ENCODE measurements around the gene ITGA8.
"Not testable (repeated sequence)": the region's sequence is repeated elsewhere in the genome, so short reads cannot be mapped to it uniquely, and the experiment has no call there.

The ITGA8 gene

DNA sequence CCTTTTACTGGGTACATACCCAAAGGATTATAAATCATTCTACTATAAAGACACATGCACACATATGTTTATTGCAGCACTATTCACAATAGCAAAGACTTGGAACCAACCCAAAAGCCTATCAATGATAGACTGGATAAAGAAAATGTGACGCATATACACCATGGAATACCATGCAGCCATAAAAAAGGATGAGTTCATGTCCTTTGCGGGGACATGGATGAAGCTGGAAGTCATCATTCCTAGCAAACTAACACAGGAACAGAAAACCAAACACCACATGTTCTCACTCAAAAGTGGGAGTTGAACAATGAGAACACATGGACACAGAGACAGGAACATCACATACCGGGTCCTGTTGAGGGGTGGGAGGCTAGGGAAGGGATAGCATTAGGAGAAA, 88.5 kb downstream of the ITGA8 start:
- H3K4me1 ChIP-seq (ENCODE audit: control insufficient read depth, low read depth, low read length); H3K4me3 ChIP-seq (ENCODE audit: low read length); H3K9ac ChIP-seq (ENCODE audit: low read length): not testable (repeated sequence)

GRCh38 chr10:15630353-15630752, 89.4 kb downstream of the ITGA8 start:
- no peaks in the 10 kb centered on the region for H3K4me1 ChIP-seq (ENCODE audit: control insufficient read depth, low read depth, low read length)
- H3K27ac ChIP-seq (ENCODE audit: low read length), result no peak overlapping the region
- no peak overlapping the region for H3K9ac ChIP-seq (ENCODE audit: low read length)
- H3K36me3 ChIP-seq (ENCODE audit: control insufficient read depth, low read depth, low read length), result no peaks in the 10 kb centered on the region
- H3K4me3 ChIP-seq (ENCODE audit: low read length), result no peak overlapping the region
- no peaks in the 10 kb centered on the region for H3K9me3 ChIP-seq (ENCODE audit: control insufficient read depth, low read depth, low read length)
- H3K27me3 ChIP-seq (ENCODE audit: control insufficient read depth, insufficient read depth, low read length), result no peaks in the 10 kb centered on the region

More for the DNA sequence above, 88.5 kb downstream of the ITGA8 start:
- not testable (repeated sequence) for H3K9me3 ChIP-seq (ENCODE audit: control insufficient read depth, low read depth, low read length); H3K36me3 ChIP-seq (ENCODE audit: control insufficient read depth, low read depth, low read length); H3K27me3 ChIP-seq (ENCODE audit: control insufficient read depth, insufficient read depth, low read length); H3K27ac ChIP-seq (ENCODE audit: low read length)

GRCh38 chr10:15627617-15628196, 92.0 kb downstream of the ITGA8 start:
- Histone ChIP-seq H3K4me3 (ENCODE audit: low read length) (no peak overlapping the region), H3K27me3 (ENCODE audit: control insufficient read depth, insufficient read depth, low read length) (no peaks in the 10 kb centered on the region), H3K36me3 (ENCODE audit: control insufficient read depth, low read depth, low read length) (no peaks in the 10 kb centered on the region)

DNA sequence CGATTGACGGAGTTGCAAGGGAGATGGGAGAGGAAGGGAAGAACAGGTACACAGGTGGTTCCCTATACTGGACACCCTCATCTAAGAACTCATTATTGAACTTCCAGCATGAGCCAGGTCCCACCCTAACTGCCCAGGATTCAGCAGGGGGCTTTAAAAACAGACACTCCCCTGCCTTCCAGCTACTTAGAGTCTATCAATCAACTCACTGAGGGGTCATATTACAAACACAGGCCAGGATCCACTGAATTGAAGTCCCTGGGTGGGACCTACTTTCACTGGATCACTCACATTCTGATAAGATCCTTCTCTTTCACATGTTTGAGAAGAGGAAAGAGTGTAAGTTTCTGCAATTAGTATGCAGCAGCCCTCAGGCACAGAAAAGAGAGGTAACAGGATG, 92.8 kb downstream of the ITGA8 start:
- Histone ChIP-seq H3K9me3 (ENCODE audit: control insufficient read depth, low read depth, low read length) (no peaks in the 10 kb centered on the region), H3K36me3 (ENCODE audit: control insufficient read depth, low read depth, low read length) (no peaks in the 10 kb centered on the region)

More at GRCh38 chr10:15627617-15628196, 92.0 kb downstream of the ITGA8 start:
- no peak overlapping the region for H3K9ac ChIP-seq (ENCODE audit: low read length)
- no peaks in the 10 kb centered on the region for H3K9me3 ChIP-seq (ENCODE audit: control insufficient read depth, low read depth, low read length)
- no peak overlapping the region for H3K27ac ChIP-seq (ENCODE audit: low read length)
- H3K4me1 ChIP-seq (ENCODE audit: control insufficient read depth, low read depth, low read length), result no peaks in the 10 kb centered on the region

DNA sequence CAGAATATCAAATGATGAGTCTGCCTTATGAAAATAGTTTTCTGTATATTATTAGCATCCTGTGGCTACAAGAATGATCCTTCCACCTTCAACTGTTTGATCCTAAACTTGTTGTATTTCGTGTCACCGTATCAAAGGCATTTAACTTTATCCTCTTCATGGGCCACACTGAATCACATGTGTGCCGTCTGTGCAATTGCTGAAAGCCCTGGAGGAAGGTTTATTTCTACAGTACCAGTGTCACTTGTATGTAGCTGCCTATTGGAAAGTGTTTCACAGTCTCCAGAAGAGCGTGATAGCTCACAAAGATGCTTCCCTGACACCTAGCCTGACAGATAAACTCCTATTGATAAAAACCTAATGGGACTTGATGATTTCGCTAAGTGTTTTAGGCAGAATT, 94.5 kb downstream of the ITGA8 start:
- Histone ChIP-seq H3K9ac (ENCODE audit: low read length) (no peak overlapping the region), H3K36me3 (ENCODE audit: control insufficient read depth, low read depth, low read length) (no peaks in the 10 kb centered on the region), H3K9me3 (ENCODE audit: control insufficient read depth, low read depth, low read length) (no peaks in the 10 kb centered on the region), H3K27ac (ENCODE audit: low read length) (no peak overlapping the region), H3K4me3 (ENCODE audit: low read length) (no peak overlapping the region), H3K27me3 (ENCODE audit: control insufficient read depth, insufficient read depth, low read length) (no peaks in the 10 kb centered on the region), H3K4me1 (ENCODE audit: control insufficient read depth, low read depth, low read length) (no peaks in the 10 kb centered on the region)

More for the DNA sequence above, 92.8 kb downstream of the ITGA8 start:
- no peak overlapping the region for H3K27ac ChIP-seq (ENCODE audit: low read length)
- no peak overlapping the region for H3K9ac ChIP-seq (ENCODE audit: low read length)
- no peaks in the 10 kb centered on the region for H3K4me1 ChIP-seq (ENCODE audit: control insufficient read depth, low read depth, low read length)
- no peaks in the 10 kb centered on the region for H3K27me3 ChIP-seq (ENCODE audit: control insufficient read depth, insufficient read depth, low read length)
- H3K4me3 ChIP-seq (ENCODE audit: low read length), result no peak overlapping the region

DNA sequence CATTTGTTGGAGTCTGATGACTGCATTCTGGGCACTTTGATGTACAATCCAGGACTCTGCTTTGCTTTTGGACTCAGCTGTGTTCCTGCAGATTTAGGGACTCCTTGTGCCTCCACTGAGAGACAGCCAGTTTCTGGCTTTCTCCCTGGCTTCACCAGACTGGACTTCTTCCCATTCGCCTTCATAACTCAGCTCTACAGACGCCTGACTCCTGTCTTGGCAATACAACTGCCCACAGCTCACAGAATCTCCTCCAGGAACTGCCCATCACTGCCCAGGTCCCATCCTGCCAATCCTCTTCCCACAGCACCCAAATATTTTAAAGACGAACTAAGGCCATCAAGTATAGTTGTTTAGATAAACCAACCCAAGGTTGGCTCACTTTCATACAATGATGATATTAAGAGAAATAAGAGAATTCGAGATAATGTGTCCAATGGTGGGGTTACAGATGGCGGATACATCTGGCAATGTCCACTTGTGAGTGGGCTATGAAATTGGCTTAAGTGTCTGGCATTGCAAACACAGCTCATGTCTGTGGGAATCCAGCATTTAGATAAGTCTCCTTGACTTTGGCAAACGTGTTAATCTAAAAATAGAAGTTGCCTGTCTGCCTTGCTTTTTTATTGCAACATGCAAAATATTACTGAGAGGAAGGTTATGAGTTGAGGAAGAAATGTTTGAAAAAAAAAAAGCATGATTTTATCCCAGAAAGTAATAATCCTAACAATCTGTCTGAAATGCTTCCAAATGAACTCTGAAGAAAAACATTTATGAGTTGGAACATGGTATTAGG, 95.1 kb downstream of the ITGA8 start:
- H3K27me3 ChIP-seq (ENCODE audit: control insufficient read depth, insufficient read depth, low read length), result no peaks in the 10 kb centered on the region
- no peaks in the 10 kb centered on the region for H3K4me1 ChIP-seq (ENCODE audit: control insufficient read depth, low read depth, low read length)
- no peak overlapping the region for H3K4me3 ChIP-seq (ENCODE audit: low read length)
- H3K27ac ChIP-seq (ENCODE audit: low read length), result no peak overlapping the region
- no peaks in the 10 kb centered on the region for H3K36me3 ChIP-seq (ENCODE audit: control insufficient read depth, low read depth, low read length)
- no peak overlapping the region for H3K9ac ChIP-seq (ENCODE audit: low read length)
- no peaks in the 10 kb centered on the region for H3K9me3 ChIP-seq (ENCODE audit: control insufficient read depth, low read depth, low read length)

GRCh38 chr10:15620836-15621515, 98.7 kb downstream of the ITGA8 start:
- H3K27me3 ChIP-seq (ENCODE audit: control insufficient read depth, insufficient read depth, low read length), result no peaks in the 10 kb centered on the region
- no peaks in the 10 kb centered on the region for H3K9me3 ChIP-seq (ENCODE audit: control insufficient read depth, low read depth, low read length)
- H3K27ac ChIP-seq (ENCODE audit: low read length), result no peak overlapping the region
- H3K36me3 ChIP-seq (ENCODE audit: control insufficient read depth, low read depth, low read length), result no peaks in the 10 kb centered on the region
- no peak overlapping the region for H3K9ac ChIP-seq (ENCODE audit: low read length)
- no peak overlapping the region for H3K4me3 ChIP-seq (ENCODE audit: low read length)
- no peaks in the 10 kb centered on the region for H3K4me1 ChIP-seq (ENCODE audit: control insufficient read depth, low read depth, low read length)

DNA sequence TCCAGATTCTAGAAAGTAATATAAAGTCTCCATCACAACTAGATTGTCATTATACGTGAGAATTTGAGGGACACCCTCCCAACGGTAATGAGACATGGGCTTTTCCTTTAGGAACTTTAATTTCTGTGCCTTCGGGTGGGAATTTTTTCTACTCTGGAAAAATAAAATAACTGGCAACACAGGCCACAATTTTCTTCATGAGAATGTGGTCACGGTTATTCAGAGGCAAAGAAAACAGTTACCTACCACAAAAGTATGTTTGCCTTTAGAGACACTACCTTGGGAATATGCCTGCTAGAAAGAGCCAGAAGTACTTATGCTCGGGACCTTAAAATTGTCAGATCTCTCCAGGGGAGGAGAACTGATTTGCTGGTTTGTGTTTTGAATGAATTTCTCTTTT, 99.4 kb downstream of the ITGA8 start:
- no peaks in the 10 kb centered on the region for H3K27me3 ChIP-seq (ENCODE audit: control insufficient read depth, insufficient read depth, low read length)
- H3K9ac ChIP-seq (ENCODE audit: low read length), result no peak overlapping the region
- no peaks in the 10 kb centered on the region for H3K36me3 ChIP-seq (ENCODE audit: control insufficient read depth, low read depth, low read length)
- no peak overlapping the region for H3K4me3 ChIP-seq (ENCODE audit: low read length)
- no peaks in the 10 kb centered on the region for H3K4me1 ChIP-seq (ENCODE audit: control insufficient read depth, low read depth, low read length)
- H3K9me3 ChIP-seq (ENCODE audit: control insufficient read depth, low read depth, low read length), result no peaks in the 10 kb centered on the region
- H3K27ac ChIP-seq (ENCODE audit: low read length), result no peak overlapping the region

GRCh38 chr10:15609246-15609645, 110.5 kb downstream of the ITGA8 start:
- no peaks in the 10 kb centered on the region for H3K27me3 ChIP-seq (ENCODE audit: control insufficient read depth, insufficient read depth, low read length)
- H3K9me3 ChIP-seq (ENCODE audit: control insufficient read depth, low read depth, low read length), result no peaks in the 10 kb centered on the region
- no peaks in the 10 kb centered on the region for H3K36me3 ChIP-seq (ENCODE audit: control insufficient read depth, low read depth, low read length)
- no peaks in the 10 kb centered on the region for H3K4me1 ChIP-seq (ENCODE audit: control insufficient read depth, low read depth, low read length)
- no peak overlapping the region for H3K4me3 ChIP-seq (ENCODE audit: low read length)
- H3K9ac ChIP-seq (ENCODE audit: low read length), result no peak overlapping the region
- H3K27ac ChIP-seq (ENCODE audit: low read length), result no peak overlapping the region

GRCh38 chr10:15606377-15606776, 113.3 kb downstream of the ITGA8 start:
- Histone ChIP-seq H3K9me3 (ENCODE audit: control insufficient read depth, low read depth, low read length) (no peaks in the 10 kb centered on the region), H3K27me3 (ENCODE audit: control insufficient read depth, insufficient read depth, low read length) (no peaks in the 10 kb centered on the region), H3K4me3 (ENCODE audit: low read length) (no peak overlapping the region), H3K27ac (ENCODE audit: low read length) (no peak overlapping the region), H3K4me1 (ENCODE audit: control insufficient read depth, low read depth, low read length) (no peaks in the 10 kb centered on the region), H3K9ac (ENCODE audit: low read length) (no peak overlapping the region), H3K36me3 (ENCODE audit: control insufficient read depth, low read depth, low read length) (no peaks in the 10 kb centered on the region)

DNA sequence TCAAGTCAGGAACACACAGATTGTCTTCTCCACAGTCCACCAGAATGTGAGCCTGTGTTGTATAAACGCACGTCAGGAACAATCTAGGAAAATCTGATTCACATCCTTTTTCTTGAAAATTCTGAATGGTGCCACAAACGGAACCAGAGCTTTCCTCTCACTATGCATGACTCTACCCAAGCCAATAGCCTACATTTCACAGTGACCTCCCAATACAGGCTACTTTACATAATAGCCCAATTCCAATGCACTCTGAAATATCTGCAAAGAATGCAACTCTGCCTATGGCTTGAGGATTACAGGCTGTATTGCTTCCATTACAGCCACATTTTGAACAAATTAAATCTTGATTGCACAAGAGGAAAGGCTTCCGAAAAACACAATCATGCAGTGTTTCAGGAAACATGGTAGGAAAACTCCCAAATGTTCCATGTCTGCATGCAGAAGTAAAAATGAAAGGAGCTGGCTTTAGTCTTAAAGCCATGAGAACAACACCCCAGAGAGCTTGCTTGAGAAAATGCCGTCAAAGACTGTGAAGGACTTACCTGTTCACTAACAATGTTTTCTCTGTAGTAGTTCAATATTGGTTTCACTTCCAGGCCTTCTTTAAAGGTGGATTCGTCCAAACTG, 113.9 kb downstream of the ITGA8 start:
- Histone ChIP-seq H3K9ac (ENCODE audit: low read length) (no peak overlapping the region), H3K4me1 (ENCODE audit: control insufficient read depth, low read depth, low read length) (no peaks in the 10 kb centered on the region), H3K27me3 (ENCODE audit: control insufficient read depth, insufficient read depth, low read length) (no peaks in the 10 kb centered on the region), H3K27ac (ENCODE audit: low read length) (no peak overlapping the region), H3K36me3 (ENCODE audit: control insufficient read depth, low read depth, low read length) (no peaks in the 10 kb centered on the region), H3K9me3 (ENCODE audit: control insufficient read depth, low read depth, low read length) (no peaks in the 10 kb centered on the region), H3K4me3 (ENCODE audit: low read length) (no peak overlapping the region)
